CD14-positive monocyte (primary cell): Measurements from ENCODE around the gene HMCN1. TPM values are rescaled to one million over a fixed set of nuclear protein-coding genes. Genes with fewer than 3 reads are reported as not detected.

Source experiments
- DNase-seq, 3 donors: peaks; one replicate each; pipeline ENCODE4 v3.0.0-alpha.2; 2011 to 2022
- H2AFZ ChIP-seq: 2 replicates; pipeline ENCODE4 v1.6.0; 2012; ENCODE audit warnings: mild to moderate bottlenecking, low read depth, low read length, inconsistent platforms; ENCODE audit not compliant: insufficient read depth, poor library complexity, severe bottlenecking
- H3K27ac ChIP-seq, 2 donors: 1 replicate in 1 of 2; 2 replicates in 1 of 2; pipeline ENCODE4 v1.5.1; 2012 to 2013; ENCODE audit warnings: low read length in 2 of 2, control low read depth in 1 of 2, inconsistent platforms in 1 of 2, low read depth in 1 of 2, mild to moderate bottlenecking in 1 of 2
- H3K27me3 ChIP-seq, 2 donors: one replicate each; pipeline versions ENCODE4 v1.6.0 to v1.6.1; 2011 to 2013; ENCODE audit warnings: low read length in 2 of 2; ENCODE audit not compliant: control insufficient read depth in 2 of 2, insufficient read depth in 2 of 2
- H3K36me3 ChIP-seq, 2 donors: replicated peaks in 1 of 2; 1 replicate in 1 of 2; 2 replicates in 1 of 2; pipeline versions ENCODE4 v1.5.1 to v1.6.1; 2012 to 2013; ENCODE audit warnings: low read length in 2 of 2, control low read depth in 1 of 2, inconsistent platforms in 1 of 2, mild to moderate bottlenecking in 1 of 2; ENCODE audit not compliant: insufficient read depth in 2 of 2, control insufficient read depth in 1 of 2
- H3K4me1 ChIP-seq, 2 donors: 1 replicate in 1 of 2; 2 replicates in 1 of 2; pipeline versions ENCODE4 v1.5.1 to v1.6.1; 2012 to 2013; ENCODE audit warnings: low read length in 2 of 2, control low read depth in 1 of 2, inconsistent platforms in 1 of 2, mild to moderate bottlenecking in 1 of 2, moderate library complexity in 1 of 2; ENCODE audit not compliant: insufficient read depth in 2 of 2, control insufficient read depth in 1 of 2
- H3K4me2 ChIP-seq: replicated peaks from 2 replicates; pipeline ENCODE3; 2012; ENCODE audit warnings: low read length, moderate library complexity, mild to moderate bottlenecking; ENCODE audit not compliant: poor library complexity, severe bottlenecking; ENCODE audit errors: extremely low read depth
- H3K4me3 ChIP-seq, 3 experiments: fragments of 200-600 bp in 1 of 3; sonication (generic) in 1 of 3; replicated peaks in 1 of 3; 1 replicate in 2 of 3; 2 replicates in 1 of 3; pipeline ENCODE4 v1.5.1; 2011 to 2013; ENCODE audit warnings: low read length in 3 of 3, mild to moderate bottlenecking in 3 of 3, control low read depth in 2 of 3, low read depth in 2 of 3, inconsistent platforms in 1 of 3, moderate library complexity in 1 of 3
- H3K79me2 ChIP-seq: 2 replicates; pipeline ENCODE4 v1.6.0; 2012; ENCODE audit warnings: mild to moderate bottlenecking, control low read depth, inconsistent platforms, low read length, moderate library complexity; ENCODE audit not compliant: insufficient read depth
- H3K9ac ChIP-seq: 2 replicates; pipeline ENCODE4 v1.6.0; 2017; ENCODE audit warnings: low read length, mild to moderate bottlenecking; ENCODE audit not compliant: insufficient read depth, poor library complexity, severe bottlenecking
- H3K9me3 ChIP-seq, 2 donors: replicated peaks in 1 of 2; 1 replicate in 1 of 2; 2 replicates in 1 of 2; pipeline versions ENCODE4 v1.5.1 to v1.6.1; 2012 to 2013; ENCODE audit warnings: low read length in 2 of 2, control low read depth in 1 of 2; ENCODE audit not compliant: control insufficient read depth in 1 of 2, insufficient read depth in 1 of 2
- H4K20me1 ChIP-seq: 2 replicates; pipeline ENCODE4 v1.6.0; 2012; ENCODE audit warnings: mild to moderate bottlenecking, low read length, control low read depth, moderate library complexity; ENCODE audit not compliant: insufficient read depth
- H3K27ac Mint-ChIP-seq, 7 donors: one replicate each; pipeline ENCODE4 v1.8.0; 2020; ENCODE audit warnings: mild to moderate bottlenecking in 7 of 7, mixed read lengths in 7 of 7, moderate library complexity in 6 of 7, inconsistent platforms in 2 of 7
- H3K27me3 Mint-ChIP-seq, 3 donors: one replicate each; pipeline ENCODE4 v1.8.0; 2021 to 2022; ENCODE audit warnings: low read depth in 3 of 3, mild to moderate bottlenecking in 3 of 3, mixed read lengths in 3 of 3, moderate library complexity in 3 of 3, inconsistent platforms in 1 of 3
- H3K36me3 Mint-ChIP-seq, 2 donors: one replicate each; pipeline ENCODE4 v1.8.0; 2020; ENCODE audit warnings: mixed read lengths in 2 of 2, inconsistent platforms in 1 of 2, mild to moderate bottlenecking in 1 of 2
- H3K4me1 Mint-ChIP-seq: one replicate; pipeline ENCODE4 v1.8.0; 2020; ENCODE audit warnings: mild to moderate bottlenecking, mixed read lengths
- H3K4me3 Mint-ChIP-seq, 2 donors: one replicate each; pipeline ENCODE4 v1.8.0; 2020; ENCODE audit warnings: mild to moderate bottlenecking in 2 of 2, mixed read lengths in 2 of 2, moderate library complexity in 1 of 2
- H3K9me3 Mint-ChIP-seq, 7 donors: one replicate each; pipeline ENCODE4 v1.8.0; 2020 to 2022; ENCODE audit warnings: mixed read lengths in 7 of 7, mild to moderate bottlenecking in 6 of 7, moderate library complexity in 6 of 7, inconsistent platforms in 2 of 7
- intact Hi-C, 2 donors: fragments of 100-400 bp; cut with micrococcal nuclease; formaldehyde crosslinking; loops; one replicate each; pipeline versions ENCODE4 v1.15.0 to v1.15.1; 2023
- polyA plus RNA-seq, 3 donors: library from polyadenylated mRNA; depleted of rRNA in 1 of 3; unstranded in 2 of 3; stranded (reverse) in 1 of 3; fragments of 300-500 nt in 2 of 3; fragments of >200 nt in 1 of 3; fragmentation: Illumina TruSeq in 2 of 3; gene quantifications; 1 replicate in 2 of 3; 2 replicates in 1 of 3; pipeline ENCODE4 v1.2.3, GENCODE V29; 2012 to 2021
- TF ChIP-seq, protein P1 (sequence below): fragments of 200-600 bp; IDR thresholded peaks from one replicate; pipeline ENCODE4 v1.8.0; 2022; ENCODE audit warnings: antibody characterized with exemption, mild to moderate bottlenecking

The HMCN1 gene
- polyA plus RNA-seq, 3 donors, result not detected

GRCh38 chr1:186014370-186015037 lies 280.3 kb downstream of the HMCN1 start:
- Histone ChIP-seq H3K4me2 (no peak overlapping the region), H3K9ac (no peak overlapping the region), H3K79me2 (no peaks in the 10 kb centered on the region), H3K27me3 (no peaks in the 10 kb centered on the region), H3K36me3 (no peaks in the 10 kb centered on the region), H3K27ac (no peak overlapping the region), H4K20me1 (no peaks in the 10 kb centered on the region), H3K4me1 (peaks cover 0 to 4% of the 10 kb centered on the region in 2 donors), H2AFZ (no peak overlapping the region), H3K9me3 (no peaks in the 10 kb centered on the region), H3K4me3 (no peak overlapping the region)
- Mint-ChIP-seq H3K4me1 (peaks cover 1% of the 10 kb centered on the region), H3K27ac (no peak overlapping the region), H3K9me3 (peaks cover 0 to 2% (median 0%) of the 10 kb centered on the region in 7 donors), H3K4me3 (no peak overlapping the region), H3K27me3 (no peaks in the 10 kb centered on the region), H3K36me3 (no peaks in the 10 kb centered on the region)
- DNase-seq, result no peak
- intact Hi-C loops, result no loop called here
- TF ChIP-seq, protein P1, sequence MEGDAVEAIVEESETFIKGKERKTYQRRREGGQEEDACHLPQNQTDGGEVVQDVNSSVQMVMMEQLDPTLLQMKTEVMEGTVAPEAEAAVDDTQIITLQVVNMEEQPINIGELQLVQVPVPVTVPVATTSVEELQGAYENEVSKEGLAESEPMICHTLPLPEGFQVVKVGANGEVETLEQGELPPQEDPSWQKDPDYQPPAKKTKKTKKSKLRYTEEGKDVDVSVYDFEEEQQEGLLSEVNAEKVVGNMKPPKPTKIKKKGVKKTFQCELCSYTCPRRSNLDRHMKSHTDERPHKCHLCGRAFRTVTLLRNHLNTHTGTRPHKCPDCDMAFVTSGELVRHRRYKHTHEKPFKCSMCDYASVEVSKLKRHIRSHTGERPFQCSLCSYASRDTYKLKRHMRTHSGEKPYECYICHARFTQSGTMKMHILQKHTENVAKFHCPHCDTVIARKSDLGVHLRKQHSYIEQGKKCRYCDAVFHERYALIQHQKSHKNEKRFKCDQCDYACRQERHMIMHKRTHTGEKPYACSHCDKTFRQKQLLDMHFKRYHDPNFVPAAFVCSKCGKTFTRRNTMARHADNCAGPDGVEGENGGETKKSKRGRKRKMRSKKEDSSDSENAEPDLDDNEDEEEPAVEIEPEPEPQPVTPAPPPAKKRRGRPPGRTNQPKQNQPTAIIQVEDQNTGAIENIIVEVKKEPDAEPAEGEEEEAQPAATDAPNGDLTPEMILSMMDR, result no peak

DNA sequence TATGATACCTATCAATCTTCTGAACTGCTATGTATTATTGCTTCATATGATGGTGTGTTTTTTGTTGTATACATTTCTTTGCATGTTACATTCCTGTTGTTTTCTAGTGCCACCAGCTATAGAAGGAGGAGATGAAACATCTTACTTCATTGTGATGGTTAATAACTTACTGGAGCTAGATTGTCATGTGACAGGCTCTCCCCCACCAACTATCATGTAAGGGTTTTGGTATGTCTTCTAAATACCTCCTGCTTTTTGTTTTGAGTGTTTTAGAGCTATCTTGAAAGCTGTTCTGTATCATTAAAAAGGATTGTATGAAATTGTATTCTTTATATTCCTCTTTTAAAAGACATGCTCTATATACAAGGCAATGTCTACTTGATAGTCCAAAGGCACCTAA lies 282.7 kb downstream of the HMCN1 start:
- H3K79me2 ChIP-seq, result no peaks in the 10 kb centered on the region
- H3K4me2 ChIP-seq, result no peak overlapping the region
- no peak overlapping the region for H3K4me3 ChIP-seq
- no peak overlapping the region for H3K27ac Mint-ChIP-seq
- H3K36me3 Mint-ChIP-seq, result no peaks in the 10 kb centered on the region
- H3K9me3 Mint-ChIP-seq, result no peaks in the 10 kb centered on the region
- no peak for DNase-seq
- no peaks in the 10 kb centered on the region for H3K4me1 ChIP-seq
- H3K27me3 Mint-ChIP-seq, result no peaks in the 10 kb centered on the region
- intact Hi-C loops, result no loop called here
- no peaks in the 10 kb centered on the region for H3K36me3 ChIP-seq
- no peak overlapping the region for H3K4me3 Mint-ChIP-seq
- H2AFZ ChIP-seq, result no peak overlapping the region
- no peaks in the 10 kb centered on the region for H3K4me1 Mint-ChIP-seq
- no peaks in the 10 kb centered on the region for H4K20me1 ChIP-seq
- no peaks in the 10 kb centered on the region for H3K9me3 ChIP-seq
- no peak overlapping the region for H3K27ac ChIP-seq
- TF ChIP-seq, protein P1, result no peak
- H3K9ac ChIP-seq, result no peak overlapping the region
- no peaks in the 10 kb centered on the region for H3K27me3 ChIP-seq
